Activated CD4-positive, alpha-beta T cell treated with anti-CD3 and anti-CD28 coated beads, Interleukin-2, Interleukin-6, amounts not matched to agents 100 ng/mL and 50 ng/mL, durations not matched to agents 16 hours and 8 hours (primary cell): Measurements from ENCODE around the gene SCFD2.
A peak's percentile ranks its signal among the peaks of the same experiment; 100 is the strongest.

ENCODE experiments used
- DNase-seq: peaks from one replicate; pipeline ENCODE4 v3.0.0-alpha.2; 2020

SCFD2 gene

GRCh38 chr4:53043055-53043454, 322.8 kb downstream of the SCFD2 start:
- DNase-seq: no peak

GRCh38 chr4:53040851-53041250, 325.0 kb downstream of the SCFD2 start:
- DNase-seq: no peak

GRCh38 chr4:53040459-53040815, 325.4 kb downstream of the SCFD2 start:
- DNase-seq: no peak

- no peak for DNase-seq
These were observed 326.0 kb downstream of the SCFD2 start for GRCh38 chr4:53039741-53040458.

GRCh38 chr4:53037892-53038291, 328.0 kb downstream of the SCFD2 start:
- DNase-seq: no peak

DNA sequence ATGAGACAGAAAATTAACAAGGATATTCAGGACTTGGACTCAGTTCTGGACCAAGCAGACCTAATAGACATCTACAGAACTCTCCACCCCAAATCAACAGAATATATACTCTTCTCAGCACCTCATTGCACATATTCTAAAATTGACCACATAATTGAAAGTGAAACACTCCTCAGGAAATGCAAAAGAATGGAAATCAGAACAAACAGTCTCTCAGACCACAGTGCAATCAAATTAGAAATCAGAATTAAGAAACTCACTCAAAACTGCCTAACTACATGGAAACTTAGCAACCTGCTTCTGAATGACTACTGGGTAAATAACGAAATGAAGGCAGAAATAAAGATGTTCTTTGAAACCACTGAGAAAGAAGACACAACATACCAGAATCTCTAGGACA, 333.0 kb downstream of the SCFD2 start:
- peak; percentile 28 for DNase-seq

DNA sequence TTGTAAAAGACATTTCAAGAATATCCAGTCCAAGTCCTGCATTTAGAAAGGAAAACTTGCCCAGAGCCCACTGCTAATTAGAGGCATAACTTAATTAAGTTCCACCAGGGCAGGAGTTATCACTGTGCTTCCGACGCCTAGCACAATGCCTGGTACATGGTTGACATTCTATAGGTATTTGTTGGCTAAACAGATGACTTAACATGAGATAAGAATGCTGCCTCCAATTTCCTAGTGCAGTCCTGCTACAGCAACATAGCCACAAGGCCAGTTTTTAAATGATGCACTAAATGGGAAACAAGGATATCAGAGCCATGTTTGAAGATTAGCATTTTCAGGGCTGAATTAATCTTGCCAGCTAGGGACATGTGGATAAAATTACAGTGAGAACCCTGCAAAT, 339.6 kb downstream of the SCFD2 start:
- DNase-seq: no peak

DNA sequence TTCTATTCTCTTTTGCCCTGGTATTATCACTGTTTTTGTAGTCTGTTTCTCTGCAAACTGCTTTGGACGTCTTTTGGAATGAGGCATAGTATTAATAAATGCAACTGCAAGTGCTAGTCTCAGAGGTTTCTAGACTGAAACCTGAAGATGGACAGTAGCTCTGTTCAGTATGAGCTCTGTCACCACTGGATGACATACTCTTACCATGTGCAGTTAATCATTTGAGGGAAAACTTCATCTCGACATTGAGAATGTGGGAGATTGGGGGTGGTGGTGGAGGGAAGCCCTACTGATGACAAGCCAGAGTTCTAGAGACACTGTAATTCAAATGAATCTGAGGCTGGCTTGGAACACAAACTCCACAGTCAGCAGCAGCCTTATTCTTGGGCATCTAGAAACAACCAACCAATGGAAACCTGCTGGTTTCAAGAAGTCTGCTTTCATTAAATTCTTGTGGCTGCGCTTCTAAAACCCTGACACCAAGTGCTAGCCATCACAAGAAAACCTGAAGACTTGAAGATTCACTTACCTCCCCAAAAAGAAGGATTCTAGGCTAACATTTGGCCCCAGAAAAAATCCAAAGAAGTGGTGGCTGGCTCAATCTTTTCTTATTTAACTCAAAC, 342.1 kb downstream of the SCFD2 start:
- no peak for DNase-seq

DNA sequence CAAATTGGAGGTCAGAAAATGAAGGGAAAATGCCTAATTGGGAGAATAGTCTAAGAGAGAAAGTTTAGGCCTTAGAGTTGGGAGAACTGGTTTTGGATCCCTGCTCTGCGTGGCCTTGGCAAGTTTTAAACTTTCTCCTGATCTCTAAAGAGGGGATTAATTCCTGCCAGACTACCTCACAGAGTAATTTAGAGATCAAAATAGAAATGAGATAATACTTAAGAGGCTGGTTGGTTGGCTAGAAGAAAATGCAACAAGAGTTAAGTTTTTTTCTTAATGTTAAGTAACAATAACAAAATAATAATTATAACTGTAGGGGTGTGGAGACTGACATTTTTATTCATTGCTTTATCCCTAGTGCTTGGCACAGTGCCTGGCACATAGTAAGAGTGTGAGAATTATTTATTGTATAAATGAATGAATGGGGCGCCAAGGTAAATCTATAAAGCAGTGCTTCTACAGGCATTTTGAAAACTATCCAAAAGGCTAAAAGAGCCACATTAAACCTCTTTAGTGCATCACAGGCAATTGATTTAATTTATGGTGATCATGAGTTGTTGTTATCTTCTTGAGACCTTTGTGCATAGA, 343.3 kb downstream of the SCFD2 start:
- no peak for DNase-seq

DNA sequence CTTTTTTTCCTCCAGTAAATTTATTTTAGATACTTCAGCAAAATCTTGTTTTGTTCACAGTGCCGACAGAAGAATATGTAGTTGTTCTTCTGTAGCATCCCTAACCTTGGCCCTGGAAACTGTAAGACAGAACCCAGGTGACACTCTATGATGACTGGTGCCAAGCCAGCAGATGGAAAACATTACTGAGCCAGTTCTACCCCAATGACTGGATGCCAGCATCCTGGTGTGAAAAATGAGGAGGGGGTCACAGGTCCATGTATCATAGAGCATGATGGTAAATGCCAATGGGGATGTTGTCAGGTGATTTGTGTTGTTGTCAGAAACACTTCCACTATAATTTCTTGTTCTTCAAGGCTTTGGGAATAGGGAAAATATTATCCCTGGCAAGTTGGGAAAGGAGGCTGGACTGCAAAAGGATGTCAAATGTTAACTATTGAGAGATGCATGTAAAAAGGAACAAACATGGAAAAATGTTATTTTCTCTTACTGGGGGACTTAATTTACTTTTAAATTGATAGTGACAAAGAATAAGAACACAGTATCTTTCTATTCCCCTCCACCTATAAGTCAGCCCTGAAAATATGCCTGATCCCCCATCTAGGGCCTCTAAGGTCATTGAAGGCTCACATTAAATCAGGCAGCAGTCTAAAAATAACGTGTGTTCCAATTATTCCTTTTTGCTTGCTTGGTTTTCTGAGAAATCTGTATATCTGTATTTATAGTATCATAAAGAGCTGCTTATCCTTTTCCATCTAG, 343.9 kb downstream of the SCFD2 start:
- no peak for DNase-seq

DNA sequence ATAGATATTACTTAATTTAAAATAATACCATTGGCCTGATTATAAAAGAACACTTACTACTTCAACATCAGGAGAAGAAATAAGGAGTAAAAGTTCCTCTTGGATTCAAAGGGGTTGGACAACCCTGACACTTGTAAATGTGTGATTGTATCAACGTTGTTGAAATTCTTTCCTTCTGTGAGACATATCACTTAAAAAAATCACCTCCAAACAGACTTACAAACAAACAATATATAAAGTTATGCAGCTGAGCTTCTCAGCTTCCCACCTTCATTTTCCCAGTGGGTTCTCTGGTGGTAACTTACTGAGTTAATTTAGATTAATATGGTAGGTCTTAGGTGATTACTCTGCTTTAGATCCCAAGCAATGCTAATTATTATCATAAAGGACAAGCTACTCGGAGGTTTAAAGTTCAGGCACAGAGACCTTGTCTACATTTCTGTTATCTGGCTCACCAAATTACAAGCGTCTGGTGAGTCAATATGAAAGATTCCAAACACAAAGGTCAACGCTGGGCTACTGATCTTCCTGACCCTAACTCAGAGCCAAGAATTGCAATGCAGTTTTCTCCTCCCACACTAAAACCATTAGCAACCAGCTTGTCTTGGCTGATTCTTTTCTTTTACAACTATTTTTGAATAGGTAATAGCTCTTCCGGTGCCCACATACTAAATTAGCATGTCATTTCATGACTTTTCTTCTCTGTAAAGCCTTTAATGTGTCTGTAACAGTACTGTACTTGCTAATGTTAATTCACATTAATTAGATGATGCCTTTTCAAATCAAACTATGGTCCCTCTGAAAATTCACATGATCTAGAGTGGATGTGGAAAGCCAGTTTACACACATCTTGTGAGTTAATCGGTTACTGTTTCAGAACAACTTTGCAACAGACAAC, 346.1 kb downstream of the SCFD2 start:
- no peak for DNase-seq

GRCh38 chr4:53018471-53018870, 347.4 kb downstream of the SCFD2 start:
- DNase-seq: no peak

- no peak for DNase-seq
These were observed 349.6 kb downstream of the SCFD2 start for GRCh38 chr4:53016099-53016820.

- peak; percentile 18 for DNase-seq
These were observed 350.2 kb downstream of the SCFD2 start for GRCh38 chr4:53015681-53016080.

GRCh38 chr4:53014881-53015280, 351.0 kb downstream of the SCFD2 start:
- DNase-seq: no peak

DNA sequence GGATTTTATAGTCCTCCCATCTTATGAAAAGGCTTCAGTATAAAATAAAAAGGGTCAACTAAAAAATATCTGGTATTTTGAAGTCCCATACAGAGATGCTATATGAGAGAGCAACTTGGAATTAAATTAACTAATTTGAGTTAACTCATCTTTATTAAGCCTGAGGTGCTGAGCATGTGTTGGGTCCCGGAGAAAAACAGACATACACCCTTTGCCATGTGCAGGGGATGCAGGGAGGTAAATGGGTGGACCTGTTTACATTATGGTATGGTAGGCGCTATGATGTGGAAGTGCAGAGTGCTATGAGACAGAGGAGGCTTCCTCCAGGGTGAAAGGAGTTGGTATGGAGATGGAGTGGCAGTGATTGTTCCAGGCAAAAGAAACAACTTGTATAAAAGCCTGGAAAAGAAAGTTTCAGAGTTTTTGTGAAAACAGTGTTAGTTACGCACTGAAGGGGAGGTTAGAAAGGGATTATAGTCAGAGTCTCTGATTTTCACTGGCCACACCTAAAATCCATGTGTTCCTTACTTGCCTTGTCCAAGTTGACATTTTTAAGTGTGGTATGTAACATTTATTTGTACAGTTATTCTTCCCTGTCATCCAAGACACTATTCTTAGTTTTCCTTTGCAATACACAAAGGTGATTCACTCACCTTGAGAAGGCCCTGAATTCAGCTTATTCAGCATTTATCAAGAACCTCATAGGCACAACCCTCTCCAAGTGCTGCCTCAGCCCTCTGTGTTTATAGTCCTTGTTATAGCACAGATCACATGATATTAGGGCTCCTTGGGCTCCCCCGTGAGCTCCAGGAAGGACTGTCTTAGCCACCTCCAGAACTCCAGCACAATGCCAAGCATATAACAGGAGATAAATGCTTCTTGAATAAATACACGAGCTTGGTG, 351.7 kb downstream of the SCFD2 start:
- DNase-seq: no peak

DNA sequence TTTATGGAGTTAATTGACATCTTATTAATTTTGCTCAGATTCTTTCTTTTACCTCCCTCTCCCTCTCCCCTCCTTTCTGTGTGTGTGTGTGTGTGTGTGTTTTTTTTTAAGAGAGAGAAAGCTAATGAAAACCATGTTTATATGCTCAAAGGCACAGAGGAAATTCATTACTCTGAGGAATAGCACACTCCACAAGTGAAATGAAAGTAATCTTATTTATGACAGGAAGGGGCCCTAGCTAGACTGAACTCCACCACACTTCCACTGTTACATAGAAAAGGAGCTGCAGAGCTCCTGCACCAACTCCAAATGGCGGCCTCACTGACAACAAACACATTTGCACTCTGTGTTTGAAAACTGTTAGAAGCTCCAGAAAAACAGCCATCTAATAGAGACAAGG, 353.1 kb downstream of the SCFD2 start:
- DNase-seq: peak; percentile 44

GRCh38 chr4:53011259-53011905, 354.5 kb downstream of the SCFD2 start:
- DNase-seq: no peak

GRCh38 chr4:53010318-53010717, 355.5 kb downstream of the SCFD2 start:
- DNase-seq: no peak

GRCh38 chr4:53009824-53010223, 356.0 kb downstream of the SCFD2 start:
- no peak for DNase-seq
